Activated T-helper 1 cell treated with anti-CD3 and anti-CD28 coated beads, Interleukin-2, amount 50 U/mL, for 16 hours (primary cell): ENCODE measurements around the gene WDR5B.
"Not testable (repeated sequence)": the region's sequence is repeated elsewhere in the genome, so short reads cannot be mapped to it uniquely, and the experiment has no call there.

Experiments used
- DNase-seq, 2 donors: peaks; one replicate each; pipeline ENCODE4 v3.0.0-alpha.2; 2020; ENCODE audit warnings: low read depth in 1 of 2, low spot score in 1 of 2

The WDR5B gene

DNA sequence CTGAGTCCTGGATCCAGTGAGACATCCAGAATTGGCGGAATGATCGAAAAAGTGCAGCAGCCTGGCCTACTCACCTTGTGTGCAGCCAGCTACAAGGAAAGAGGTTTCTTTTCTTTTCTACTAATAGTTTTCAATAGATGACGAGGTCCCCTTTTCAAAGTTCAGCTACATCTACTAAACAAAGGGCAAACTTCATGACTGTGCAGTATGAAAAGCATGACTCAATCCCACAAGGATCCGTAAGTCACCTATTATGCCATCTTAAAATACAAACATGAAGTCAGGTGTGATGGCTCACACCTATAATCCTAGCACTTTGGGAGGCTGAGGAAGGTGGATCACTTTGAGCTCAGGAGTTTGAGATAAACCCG, 49.5 kb downstream of the WDR5B start:
- no peak for DNase-seq

DNA sequence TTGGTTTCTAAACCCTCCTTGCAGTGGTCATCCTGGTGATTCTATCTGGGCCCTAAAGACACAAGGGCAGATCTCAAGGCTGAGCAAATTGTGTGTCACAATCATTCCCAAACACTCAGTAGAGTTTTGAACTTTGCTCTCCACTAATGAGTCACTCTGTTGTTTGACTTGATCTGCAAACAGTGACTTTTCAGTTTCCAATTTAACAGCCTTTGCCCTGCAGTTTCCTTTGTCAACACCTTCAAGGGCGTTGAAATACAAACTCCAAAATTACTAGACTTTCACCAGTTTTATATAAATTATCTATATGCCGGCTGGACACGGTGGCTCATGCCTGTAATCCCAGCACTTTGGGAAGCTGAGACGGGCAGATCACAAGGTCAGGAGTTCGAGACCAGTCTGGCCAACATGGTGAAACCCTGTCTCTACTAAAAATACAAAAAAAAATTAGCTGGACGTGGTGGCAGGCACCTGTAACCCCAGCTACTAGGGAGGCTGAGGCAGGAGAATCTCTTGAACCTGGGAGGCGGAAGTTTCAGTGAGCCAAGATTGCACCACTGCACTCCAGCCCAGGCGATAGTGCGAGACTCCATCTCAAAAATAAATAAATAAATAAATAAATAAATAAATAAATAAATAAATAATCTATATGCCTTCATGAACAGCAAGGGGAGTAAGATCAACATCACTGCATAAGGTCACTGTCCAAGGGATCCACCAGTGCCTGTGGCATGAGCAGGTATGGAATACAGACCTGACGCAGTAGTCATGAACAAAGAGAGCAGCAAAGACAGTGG, 50.1 kb downstream of the WDR5B start:
- DNase-seq, result not testable (repeated sequence)

DNA sequence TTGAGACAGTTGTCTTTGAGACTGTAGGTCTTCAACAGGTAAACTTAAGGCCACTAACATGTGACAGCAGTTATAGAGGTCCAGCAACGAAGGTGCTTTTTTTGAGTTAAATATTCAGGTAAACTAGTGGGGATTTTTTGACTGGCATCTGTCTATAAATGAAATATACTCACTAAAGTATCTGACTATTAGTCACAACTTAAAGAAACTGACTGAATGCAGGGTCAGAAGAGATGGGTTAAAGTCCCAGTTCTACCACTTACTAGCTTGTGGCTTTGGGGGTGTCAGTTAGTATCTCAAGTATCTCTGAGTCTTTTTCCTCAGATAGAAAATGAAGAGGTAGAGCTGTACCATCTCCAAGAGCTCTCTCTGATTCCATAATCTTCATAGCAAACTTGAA, 50.8 kb downstream of the WDR5B start:
- no peak for DNase-seq

DNA sequence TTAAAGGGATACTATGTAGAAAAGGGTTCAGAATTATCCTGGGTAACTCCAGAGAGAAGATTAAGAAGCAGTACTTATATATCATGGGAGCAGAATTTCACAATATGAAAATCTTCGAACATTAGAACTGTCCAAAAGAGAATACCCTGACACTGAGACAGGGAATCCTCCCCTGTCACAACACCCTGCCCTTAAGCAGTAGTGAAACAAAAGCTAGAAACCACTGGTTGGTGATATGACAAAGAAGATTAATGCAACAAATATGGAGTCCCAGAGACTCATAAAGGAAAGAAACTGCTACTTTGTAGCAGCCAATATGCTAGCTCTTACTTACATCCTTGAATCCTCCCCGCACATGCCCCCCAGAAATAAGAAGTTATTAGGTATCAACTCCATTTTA, 51.4 kb downstream of the WDR5B start:
- no peak for DNase-seq
